ENCODE results near the gene PCAT6. TPM values are rescaled to one million over a fixed set of nuclear protein-coding genes. Genes with fewer than 3 reads are reported as not detected.
A peak's percentile ranks its signal among the peaks of the same experiment; 100 is the strongest.

PCAT6 gene
- total RNA-seq, 4 donors from 2014 or later = 1.4 to 7.0 (median 3.7) TPM; not detected in 1

DNA sequence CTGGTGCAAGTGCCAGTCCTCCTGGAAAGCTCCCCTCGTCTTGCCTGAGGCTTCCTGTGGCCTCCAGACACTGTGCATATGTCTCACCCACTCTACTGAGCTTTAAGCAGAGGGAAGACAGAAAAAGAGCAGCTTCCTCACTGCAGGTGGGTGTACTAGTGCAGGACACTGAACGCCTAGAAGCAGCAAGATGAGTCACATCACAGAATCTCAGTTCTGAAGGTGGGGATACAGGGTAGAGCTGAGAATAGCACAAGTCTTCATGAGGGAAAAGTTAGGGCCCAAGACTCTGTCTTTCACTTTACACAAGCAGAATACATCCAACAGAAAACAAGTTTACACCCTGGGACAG, 37.4 kb downstream of the PCAT6 start:
- WGBS = 54% methylated on average over 2 of the region's 2 CpGs

DNA sequence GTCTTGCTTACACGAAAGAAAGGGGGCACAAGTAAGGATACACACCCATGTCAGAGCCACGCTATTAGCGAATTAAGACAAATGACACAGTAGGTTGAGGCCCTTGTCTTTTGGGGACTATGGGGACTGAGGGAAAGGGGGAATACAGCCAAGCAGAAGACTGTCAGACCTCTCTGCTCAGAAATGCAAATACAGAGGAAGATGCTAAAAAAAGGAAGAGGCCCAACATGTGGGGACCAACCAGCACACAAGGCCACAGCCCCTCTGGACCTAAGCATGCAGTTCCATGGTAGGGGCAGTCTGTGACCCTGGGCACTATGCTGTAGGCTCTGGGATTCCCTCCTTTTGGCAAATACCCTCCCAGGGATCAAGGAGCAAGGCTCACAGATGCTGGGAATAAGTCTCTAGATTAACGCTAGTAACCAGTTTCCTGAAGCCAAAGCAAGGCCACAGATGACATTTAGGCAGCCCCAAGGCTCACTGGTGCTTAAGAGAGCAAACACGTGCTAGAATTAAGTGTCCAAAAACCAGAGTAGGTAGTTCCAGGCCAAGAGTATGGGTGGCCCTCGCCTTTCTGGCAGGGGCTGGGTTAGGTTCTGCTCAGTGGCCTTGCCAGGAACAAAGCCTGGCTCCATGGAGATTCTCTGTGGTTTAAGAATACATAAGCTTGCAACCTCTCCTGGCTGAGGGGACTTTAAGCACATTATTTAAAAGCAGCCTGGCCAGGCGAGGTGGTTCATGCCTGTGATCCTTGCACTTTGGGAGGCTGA, 40.0 kb downstream of the PCAT6 start:
- H3K4me1 ChIP-seq = peaks cover 8% of the 10 kb centered on the region
- whole genome bisulfite sequencing = 75% methylated on average over 7 of the region's 7 CpGs
- TF ChIP-seq POLR2AphosphoS5 (IDR thresholded peaks at IDR 0.05) (no peak), POLR2A (IDR thresholded peaks at IDR 0.05) (no peak), EP300 (IDR thresholded peaks at IDR 0.05) (no peak)
- TF ChIP-seq, protein P1, sequence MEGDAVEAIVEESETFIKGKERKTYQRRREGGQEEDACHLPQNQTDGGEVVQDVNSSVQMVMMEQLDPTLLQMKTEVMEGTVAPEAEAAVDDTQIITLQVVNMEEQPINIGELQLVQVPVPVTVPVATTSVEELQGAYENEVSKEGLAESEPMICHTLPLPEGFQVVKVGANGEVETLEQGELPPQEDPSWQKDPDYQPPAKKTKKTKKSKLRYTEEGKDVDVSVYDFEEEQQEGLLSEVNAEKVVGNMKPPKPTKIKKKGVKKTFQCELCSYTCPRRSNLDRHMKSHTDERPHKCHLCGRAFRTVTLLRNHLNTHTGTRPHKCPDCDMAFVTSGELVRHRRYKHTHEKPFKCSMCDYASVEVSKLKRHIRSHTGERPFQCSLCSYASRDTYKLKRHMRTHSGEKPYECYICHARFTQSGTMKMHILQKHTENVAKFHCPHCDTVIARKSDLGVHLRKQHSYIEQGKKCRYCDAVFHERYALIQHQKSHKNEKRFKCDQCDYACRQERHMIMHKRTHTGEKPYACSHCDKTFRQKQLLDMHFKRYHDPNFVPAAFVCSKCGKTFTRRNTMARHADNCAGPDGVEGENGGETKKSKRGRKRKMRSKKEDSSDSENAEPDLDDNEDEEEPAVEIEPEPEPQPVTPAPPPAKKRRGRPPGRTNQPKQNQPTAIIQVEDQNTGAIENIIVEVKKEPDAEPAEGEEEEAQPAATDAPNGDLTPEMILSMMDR (IDR thresholded peaks at IDR 0.05) = no peak

More for the DNA sequence above, 37.4 kb downstream of the PCAT6 start:
- DNase-seq (ENCODE audit: low spot score in 2 of 2) = no peak
- H3K27ac ChIP-seq = no peak overlapping the region
- H3K27me3 ChIP-seq = no peaks in the 10 kb centered on the region
- no peak overlapping the region for H3K4me3 ChIP-seq
- peaks cover 17% of the 10 kb centered on the region for H3K4me1 ChIP-seq
- TF ChIP-seq, protein P1 (IDR thresholded peaks at IDR 0.05) = no peak
- TF ChIP-seq EP300 (IDR thresholded peaks at IDR 0.05) (no peak), POLR2A (IDR thresholded peaks at IDR 0.05) (no peak), POLR2AphosphoS5 (IDR thresholded peaks at IDR 0.05) (no peak)
- no peaks in the 10 kb centered on the region for H3K9me3 ChIP-seq
- no peaks in the 10 kb centered on the region for H3K36me3 ChIP-seq

DNA sequence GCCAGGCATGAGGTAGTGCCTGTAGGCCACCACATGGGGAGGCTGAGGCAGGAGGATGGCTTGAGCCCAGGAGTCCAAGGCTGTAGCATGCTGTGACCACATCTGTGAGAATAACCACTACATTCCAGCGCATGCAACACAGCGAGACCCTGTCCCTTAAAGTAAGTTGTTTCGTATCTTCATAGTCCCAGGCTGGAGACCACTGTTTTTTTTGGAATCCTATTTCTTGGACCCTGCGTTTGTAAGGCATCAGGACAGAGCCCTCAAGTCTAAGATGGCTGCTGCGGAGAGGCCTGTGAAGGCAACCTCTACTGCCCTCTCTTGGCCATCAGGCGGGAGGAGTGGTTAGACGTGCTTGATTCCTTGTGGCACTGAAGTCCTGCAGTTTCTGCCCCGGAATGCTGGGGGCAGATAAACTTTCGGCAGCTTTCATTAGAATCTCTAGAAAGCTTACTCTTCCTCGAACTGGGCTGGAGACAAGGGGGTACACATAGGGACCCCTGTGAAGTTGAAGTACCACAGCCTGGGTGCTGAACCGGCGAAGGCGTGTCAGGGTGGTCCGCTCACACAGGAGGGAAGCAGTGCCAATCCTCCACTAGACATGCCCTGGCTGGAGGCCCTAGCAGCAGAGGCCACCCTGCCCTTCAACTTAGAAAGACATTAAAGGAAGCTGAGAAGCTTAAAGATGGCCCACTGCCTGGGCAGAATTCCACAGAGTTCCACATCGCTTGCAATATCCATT, 41.6 kb downstream of the PCAT6 start:
- Histone ChIP-seq H3K4me1 (peaks cover 8% of the 10 kb centered on the region), H3K36me3 (no peaks in the 10 kb centered on the region), H3K27me3 (no peaks in the 10 kb centered on the region), H3K4me3 (no peak overlapping the region), H3K27ac (no peak overlapping the region), H3K9me3 (no peaks in the 10 kb centered on the region)
- 69% methylated on average over 15 of the region's 15 CpGs for WGBS
- no peak for DNase-seq (ENCODE audit: low spot score in 2 of 2)
- TF ChIP-seq POLR2AphosphoS5 (IDR thresholded peaks at IDR 0.05) (no peak), EP300 (IDR thresholded peaks at IDR 0.05) (no peak), POLR2A (IDR thresholded peaks at IDR 0.05) (no peak)
- TF ChIP-seq, protein P1 (IDR thresholded peaks at IDR 0.05) = peak; percentile 9 to 49

More for the DNA sequence above, 40.0 kb downstream of the PCAT6 start:
- Histone ChIP-seq H3K27me3 (no peaks in the 10 kb centered on the region), H3K27ac (no peak overlapping the region), H3K9me3 (no peaks in the 10 kb centered on the region), H3K4me3 (no peak overlapping the region), H3K36me3 (no peaks in the 10 kb centered on the region)
- no peak for DNase-seq (ENCODE audit: low spot score in 2 of 2)

DNA sequence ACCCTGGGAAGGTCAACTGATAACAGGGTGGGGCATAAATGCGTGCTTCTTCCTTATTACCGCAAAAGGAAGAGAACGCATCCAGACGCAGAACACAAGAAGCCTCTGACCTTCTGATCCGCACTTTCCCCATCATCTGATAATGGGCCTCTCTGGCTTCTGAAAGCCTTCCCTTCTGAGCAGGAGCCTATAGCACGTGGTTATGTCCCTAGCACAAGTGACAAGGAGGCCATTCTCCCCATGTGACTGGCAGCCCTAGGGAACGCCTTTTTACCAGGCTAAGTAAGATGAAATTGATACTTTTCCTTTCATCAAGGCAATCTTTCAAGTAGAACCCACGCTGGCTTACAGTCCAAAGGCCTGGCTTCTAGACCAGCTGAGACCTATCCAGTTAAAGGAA, 44.0 kb downstream of the PCAT6 start:
- TF ChIP-seq, protein P1 (IDR thresholded peaks at IDR 0.05) = no peak
- TF ChIP-seq POLR2A (IDR thresholded peaks at IDR 0.05) = no peak
- no peak for TF ChIP-seq POLR2AphosphoS5 (IDR thresholded peaks at IDR 0.05)
- TF ChIP-seq EP300 (IDR thresholded peaks at IDR 0.05) = no peak
- DNase-seq (ENCODE audit: low spot score in 2 of 2) = no peak
- H3K36me3 ChIP-seq = no peaks in the 10 kb centered on the region
- WGBS = 94% methylated on average over 8 of the region's 8 CpGs
- H3K4me1 ChIP-seq = peaks cover 17% of the 10 kb centered on the region
- no peak overlapping the region for H3K27ac ChIP-seq
- no peak overlapping the region for H3K4me3 ChIP-seq
- no peaks in the 10 kb centered on the region for H3K9me3 ChIP-seq
- H3K27me3 ChIP-seq = no peaks in the 10 kb centered on the region

DNA sequence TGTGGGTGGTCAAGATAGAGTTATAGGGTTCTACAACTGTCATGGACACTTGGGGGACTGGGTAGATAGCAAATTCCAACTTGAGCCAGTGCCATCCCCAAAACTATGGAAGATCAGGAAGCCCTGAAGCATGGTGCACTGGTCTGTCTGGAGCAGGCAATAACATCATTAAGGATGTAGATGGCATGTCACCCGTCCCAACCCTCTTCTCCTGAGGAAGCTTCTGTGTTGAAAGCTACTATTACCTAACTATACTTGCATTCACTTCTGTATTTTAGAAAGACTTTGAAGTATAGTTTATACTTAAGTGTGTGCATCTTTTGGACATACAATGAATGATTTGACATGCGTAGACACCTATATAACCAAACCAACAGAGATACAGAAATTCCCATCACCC, 45.3 kb downstream of the PCAT6 start:
- Histone ChIP-seq H3K27ac (no peak overlapping the region), H3K36me3 (no peaks in the 10 kb centered on the region), H3K9me3 (no peaks in the 10 kb centered on the region), H3K4me1 (peaks cover 20% of the 10 kb centered on the region), H3K4me3 (no peak overlapping the region), H3K27me3 (no peaks in the 10 kb centered on the region)
- TF ChIP-seq POLR2A (IDR thresholded peaks at IDR 0.05) (no peak), POLR2AphosphoS5 (IDR thresholded peaks at IDR 0.05) (no peak), EP300 (IDR thresholded peaks at IDR 0.05) (no peak)
- TF ChIP-seq, protein P1 (IDR thresholded peaks at IDR 0.05) = no peak
- DNase-seq (ENCODE audit: low spot score in 2 of 2) = no peak
- WGBS = 97% methylated on average over 2 of the region's 2 CpGs

Measured in suprapubic skin (tissue), 4 donors.